SJCRH30 (cell line): Measurements from ENCODE around the gene ULK1. TPM values are rescaled to one million over a fixed set of nuclear protein-coding genes. Genes with fewer than 3 reads are reported as not detected.
A peak's percentile ranks its signal among the peaks of the same experiment; 100 is the strongest.

Source experiments
- DNase-seq, 2 experiments: peaks; one replicate each; pipeline ENCODE4 v3.0.0-alpha.2; 2015 to 2020
- H3K27ac ChIP-seq: fragments of 250-450 bp; sonication (Bioruptor Pico); 2 replicates; pipeline ENCODE4 v1.5.1; 2020; ENCODE audit warnings: mild to moderate bottlenecking, moderate library complexity
- H3K27me3 ChIP-seq: fragments of 250-450 bp; sonication (Bioruptor Pico); 2 replicates; pipeline ENCODE4 v1.5.1; 2020; ENCODE audit warnings: mild to moderate bottlenecking, moderate library complexity
- H3K36me3 ChIP-seq: fragments of 250-450 bp; sonication (Bioruptor Pico); 2 replicates; pipeline ENCODE4 v1.5.1; 2020; ENCODE audit warnings: mild to moderate bottlenecking, moderate library complexity
- H3K4me1 ChIP-seq: fragments of 250-450 bp; sonication (Bioruptor Pico); 2 replicates; pipeline ENCODE4 v1.5.1; 2020; ENCODE audit warnings: mild to moderate bottlenecking, moderate library complexity
- H3K4me3 ChIP-seq: fragments of 250-450 bp; sonication (Bioruptor Pico); 2 replicates; pipeline ENCODE4 v1.5.1; 2020; ENCODE audit warnings: mild to moderate bottlenecking, moderate library complexity
- H3K9me3 ChIP-seq: fragments of 250-450 bp; sonication (Bioruptor Pico); replicated peaks from 2 replicates; pipeline ENCODE4 v1.5.1; 2020; ENCODE audit warnings: mild to moderate bottlenecking, moderate library complexity
- total RNA-seq: library from RNA; depleted of rRNA; stranded (reverse); fragments of >200 nt; shearing (Covaris generic); gene quantifications from 2 replicates; pipeline ENCODE4 v1.2.3, GENCODE V29; 2014

Gene ULK1
- total RNA-seq, 1 experiment from 2014 or later: 7.2 TPM

DNA sequence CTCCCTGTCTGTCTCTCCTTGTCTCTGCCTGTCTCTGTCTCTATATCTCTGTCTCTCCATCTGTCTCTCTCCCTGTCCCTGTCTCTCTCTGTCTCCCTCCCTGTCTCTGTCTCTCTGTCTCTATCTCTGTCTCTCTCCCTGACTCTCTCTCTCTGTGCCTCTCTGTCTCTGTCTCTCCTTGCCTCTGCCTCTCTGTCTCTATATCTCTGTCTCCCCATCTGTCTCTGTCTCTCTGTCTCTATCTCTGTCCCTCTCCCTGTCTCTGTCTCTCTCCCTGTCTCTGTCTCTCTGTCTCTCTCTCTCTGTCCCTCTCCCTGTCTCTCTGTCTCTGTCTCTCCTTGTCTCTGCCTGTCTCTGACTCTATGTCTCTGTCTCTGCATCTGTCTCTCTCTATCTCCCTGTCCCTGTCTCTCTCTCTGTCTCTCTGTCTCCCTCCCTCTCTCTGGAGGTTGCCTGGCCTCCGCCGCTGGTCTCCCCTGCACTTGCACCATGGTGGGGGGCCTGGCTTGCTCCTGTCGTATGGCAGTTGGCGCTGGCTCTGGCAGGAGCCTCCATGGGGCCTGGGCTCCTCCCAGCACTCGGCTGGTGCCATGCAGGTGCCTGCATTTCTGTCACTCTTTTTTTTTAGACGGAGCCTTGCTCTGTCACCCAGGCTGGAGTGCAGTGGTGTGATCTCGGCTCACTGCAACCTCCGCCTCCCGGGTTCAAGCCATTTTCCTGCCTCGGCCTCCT is 37.9 kb upstream of the ULK1 start:
- DNase-seq: no peak
- Histone ChIP-seq H3K36me3 (no peaks in the 10 kb centered on the region), H3K9me3 (no peaks in the 10 kb centered on the region), H3K27ac (no peak overlapping the region), H3K4me3 (no peak overlapping the region), H3K27me3 (peaks cover 6% of the 10 kb centered on the region; the same call in 1 of the 2 replicates), H3K4me1 (peaks cover 3% of the 10 kb centered on the region; the same call in 1 of the 2 replicates)

GRCh38 chr12:131857908-131858850 is 36.2 kb upstream of the ULK1 start:
- H3K4me3 ChIP-seq: no peak overlapping the region
- no peaks in the 10 kb centered on the region for H3K9me3 ChIP-seq
- H3K36me3 ChIP-seq: no peaks in the 10 kb centered on the region
- peaks cover 11% of the 10 kb centered on the region; the same call in 1 of the 2 replicates for H3K27me3 ChIP-seq
- H3K27ac ChIP-seq: no peak overlapping the region
- no peak for DNase-seq
- no peaks in the 10 kb centered on the region for H3K4me1 ChIP-seq

- peak overlapping the region; percentile 33 for H3K4me3 ChIP-seq
- H3K27me3 ChIP-seq: peaks cover 11% of the 10 kb centered on the region; the same call in 1 of the 2 replicates
- H3K4me1 ChIP-seq: no peaks in the 10 kb centered on the region
- no peak overlapping the region for H3K27ac ChIP-seq
- DNase-seq: peak; percentile 59 to 60
- no peaks in the 10 kb centered on the region for H3K9me3 ChIP-seq
- no peaks in the 10 kb centered on the region for H3K36me3 ChIP-seq
Observed at GRCh38 chr12:131860472-131861260, 33.8 kb upstream of the ULK1 start.

- Histone ChIP-seq H3K36me3 (no peaks in the 10 kb centered on the region), H3K4me1 (no peaks in the 10 kb centered on the region), H3K27ac (no peak overlapping the region), H3K9me3 (no peaks in the 10 kb centered on the region), H3K27me3 (peaks cover 8% of the 10 kb centered on the region; the same call in 1 of the 2 replicates), H3K4me3 (no peak overlapping the region)
- no peak for DNase-seq
Observed at GRCh38 chr12:131861261-131862083, 33.0 kb upstream of the ULK1 start.

- H3K36me3 ChIP-seq: no peaks in the 10 kb centered on the region
- no peak overlapping the region for H3K27ac ChIP-seq
- H3K4me1 ChIP-seq: no peaks in the 10 kb centered on the region
- H3K27me3 ChIP-seq: peaks cover 8% of the 10 kb centered on the region; the same call in 1 of the 2 replicates
- no peak for DNase-seq
- no peak overlapping the region for H3K4me3 ChIP-seq
- H3K9me3 ChIP-seq: no peaks in the 10 kb centered on the region
Observed at GRCh38 chr12:131862084-131862441, 32.4 kb upstream of the ULK1 start.

- no peaks in the 10 kb centered on the region for H3K9me3 ChIP-seq
- H3K36me3 ChIP-seq: no peaks in the 10 kb centered on the region
- DNase-seq: no peak
- H3K27ac ChIP-seq: no peak overlapping the region
- no peak overlapping the region for H3K4me3 ChIP-seq
- no peaks in the 10 kb centered on the region for H3K4me1 ChIP-seq
- H3K27me3 ChIP-seq: peaks cover 8% of the 10 kb centered on the region; the same call in 1 of the 2 replicates
Observed at GRCh38 chr12:131862600-131862993, 31.8 kb upstream of the ULK1 start.

DNA sequence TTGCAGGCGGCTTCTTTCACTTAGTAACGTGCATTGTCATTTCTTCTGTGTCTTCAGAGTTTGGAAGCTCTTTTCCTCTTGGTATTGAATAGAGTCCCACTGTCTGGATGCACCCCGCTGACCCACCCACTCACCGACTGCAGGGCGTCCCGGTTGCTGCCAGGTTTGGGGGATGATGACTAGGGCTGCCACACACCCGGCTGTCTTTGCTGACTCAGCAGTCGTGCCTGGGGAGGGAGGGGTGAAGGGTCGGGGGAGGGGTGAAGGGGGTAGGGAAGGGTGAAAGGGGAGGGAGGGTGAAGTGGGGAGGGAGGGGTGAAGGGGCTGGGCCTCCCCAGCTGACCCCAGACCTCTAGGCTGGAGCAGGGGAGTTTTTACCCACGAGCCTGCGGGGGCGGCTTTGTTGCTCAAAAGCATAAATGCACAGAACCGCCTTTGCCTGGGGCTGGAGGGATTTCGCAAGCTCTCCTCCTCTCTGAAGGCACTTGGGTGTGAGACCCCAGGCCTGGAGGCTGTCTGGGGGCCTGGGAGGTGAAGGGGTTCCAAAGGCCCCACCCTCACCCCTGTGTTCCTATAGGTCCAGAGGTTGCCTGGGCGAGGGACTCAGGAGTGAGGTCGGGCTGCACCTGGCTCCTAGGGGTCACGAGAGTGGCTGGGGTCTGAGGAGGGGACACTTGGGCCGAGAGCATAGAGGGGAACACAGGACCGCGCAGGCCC is 31.3 kb upstream of the ULK1 start:
- DNase-seq: no peak
- Histone ChIP-seq H3K9me3 (no peaks in the 10 kb centered on the region), H3K27ac (no peak overlapping the region), H3K4me3 (no peak overlapping the region), H3K27me3 (peaks cover 8% of the 10 kb centered on the region; the same call in 1 of the 2 replicates), H3K36me3 (no peaks in the 10 kb centered on the region), H3K4me1 (no peaks in the 10 kb centered on the region)

GRCh38 chr12:131863711-131864396 is 30.6 kb upstream of the ULK1 start:
- no peak overlapping the region for H3K27ac ChIP-seq
- H3K27me3 ChIP-seq: peaks cover 8% of the 10 kb centered on the region; the same call in 1 of the 2 replicates
- H3K4me1 ChIP-seq: no peaks in the 10 kb centered on the region
- no peaks in the 10 kb centered on the region for H3K36me3 ChIP-seq
- DNase-seq: no peak
- H3K4me3 ChIP-seq: no peak overlapping the region
- no peaks in the 10 kb centered on the region for H3K9me3 ChIP-seq

DNA sequence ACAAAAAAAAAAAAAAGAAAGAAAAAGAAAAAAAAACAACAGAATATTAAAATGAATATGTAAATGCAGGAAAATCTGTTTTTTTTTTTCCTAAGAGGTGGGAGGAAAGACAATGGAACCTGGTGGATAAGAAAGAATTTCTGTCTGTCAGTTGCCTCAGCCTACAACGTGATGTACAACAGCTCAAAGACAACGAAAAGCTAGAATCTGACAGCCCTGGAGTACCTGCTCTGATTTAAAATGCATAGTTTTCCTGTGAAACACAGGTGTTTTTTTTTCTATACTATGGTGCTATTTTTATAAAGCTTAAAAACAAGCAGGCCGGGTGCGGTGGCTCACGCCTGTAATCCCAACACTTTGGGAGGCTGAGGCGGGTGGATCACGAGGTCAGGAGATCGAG is 30.0 kb upstream of the ULK1 start:
- H3K4me3 ChIP-seq: no peak overlapping the region
- H3K36me3 ChIP-seq: no peaks in the 10 kb centered on the region
- no peaks in the 10 kb centered on the region for H3K4me1 ChIP-seq
- no peak overlapping the region for H3K27ac ChIP-seq
- H3K27me3 ChIP-seq: peaks cover 8% of the 10 kb centered on the region; the same call in 1 of the 2 replicates
- no peaks in the 10 kb centered on the region for H3K9me3 ChIP-seq
- no peak for DNase-seq

- peaks cover 8% of the 10 kb centered on the region; the same call in 1 of the 2 replicates for H3K27me3 ChIP-seq
- no peak overlapping the region for H3K4me3 ChIP-seq
- no peak for DNase-seq
- H3K27ac ChIP-seq: no peak overlapping the region
- no peaks in the 10 kb centered on the region for H3K36me3 ChIP-seq
- no peaks in the 10 kb centered on the region for H3K9me3 ChIP-seq
- H3K4me1 ChIP-seq: no peaks in the 10 kb centered on the region
Observed at GRCh38 chr12:131865180-131865875, 29.1 kb upstream of the ULK1 start.

DNA sequence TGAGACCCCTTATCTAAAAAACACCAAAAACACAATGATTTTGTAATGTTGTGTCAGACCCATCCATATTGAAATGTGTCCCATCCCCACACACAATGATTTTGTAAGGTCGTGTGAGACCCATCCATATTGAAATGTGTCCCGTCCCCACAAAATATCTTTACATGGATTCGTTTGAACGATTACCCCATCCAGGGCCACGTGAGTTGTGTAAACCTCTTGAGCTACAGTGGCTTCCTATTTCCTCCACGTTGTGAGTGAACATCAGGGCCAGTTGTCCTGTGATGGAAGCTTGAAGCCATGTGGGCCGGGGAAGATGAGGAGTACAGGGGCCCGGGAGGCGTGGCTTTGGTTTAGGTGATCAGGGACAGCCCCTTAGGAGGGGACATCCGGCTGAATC is 27.0 kb upstream of the ULK1 start:
- H3K27ac ChIP-seq: no peak overlapping the region
- no peaks in the 10 kb centered on the region for H3K9me3 ChIP-seq
- H3K36me3 ChIP-seq: no peaks in the 10 kb centered on the region
- no peak overlapping the region for H3K4me3 ChIP-seq
- peaks cover 4% of the 10 kb centered on the region; the same call in 1 of the 2 replicates for H3K27me3 ChIP-seq
- DNase-seq: no peak
- no peaks in the 10 kb centered on the region for H3K4me1 ChIP-seq

- Histone ChIP-seq H3K27ac (no peak overlapping the region), H3K36me3 (no peaks in the 10 kb centered on the region), H3K4me3 (no peak overlapping the region), H3K4me1 (no peaks in the 10 kb centered on the region), H3K9me3 (no peaks in the 10 kb centered on the region), H3K27me3 (no peaks in the 10 kb centered on the region)
- DNase-seq: no peak
Observed at GRCh38 chr12:131867891-131868675, 26.3 kb upstream of the ULK1 start.
